OCI-LY3 (cell line): ENCODE data around the gene RPS25.

Source experiments
- CTCF ChIP-seq: fragments of 200-600, 300-600 bp; sonication (generic); IDR thresholded peaks from 2 replicates; pipeline ENCODE4 v1.5.1; 2014; ENCODE audit warnings: antibody characterized with exemption, low read length, low read depth
- EZH2phosphoT487 ChIP-seq: fragments of 200-600 bp; shearing (Covaris generic); IDR thresholded peaks from 2 replicates; pipeline ENCODE4 v1.6.1; 2018; ENCODE audit warnings: antibody characterized with exemption, mixed run types, low read depth

DNA sequence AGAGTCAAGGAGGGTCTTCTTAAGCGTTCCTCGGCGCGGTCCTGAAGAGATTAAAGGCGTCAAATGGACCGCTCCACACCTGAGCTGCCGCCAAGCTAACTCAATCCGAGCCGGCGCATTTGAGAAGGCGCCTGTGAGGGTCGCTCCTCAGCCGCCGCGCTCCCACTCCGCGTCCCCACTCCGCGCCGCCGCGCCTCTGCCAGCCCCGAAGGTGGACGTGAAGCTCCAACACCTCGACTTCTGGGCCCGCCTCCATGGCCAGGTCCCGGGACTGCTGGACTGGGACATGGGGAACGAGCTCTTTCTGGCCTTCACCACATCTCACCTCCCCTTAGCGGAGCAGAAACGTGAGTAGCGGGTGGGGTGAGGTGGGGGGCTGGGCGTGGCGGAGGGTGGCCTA, 46.5 kb downstream of the RPS25 start, which contains the start of gene FOXR1:
- TF ChIP-seq CTCF (no peak), EZH2phosphoT487 (no peak)
